AG04449 (cell line): ENCODE results near the gene CYBRD1.
"Not testable (repeated sequence)": the region's sequence is repeated elsewhere in the genome, so short reads cannot be mapped to it uniquely, and the experiment has no call there.

Source experiments
- CTCF ChIA-PET: fragments of 350-600 bp; formaldehyde crosslinking; extraction: SDS; loops from one replicate; lab custom pipeline; 2021; ENCODE audit warnings: antibody characterized with exemption; lab: Yijun Ruan, JAX
- POLR2A ChIA-PET: fragments of 400-600, 350-600 bp; formaldehyde crosslinking; extraction: SDS; loops from one replicate; lab custom pipeline; 2020; ENCODE audit warnings: antibody characterized with exemption, inconsistent platforms; lab: Yijun Ruan, JAX
- DNase-seq: peaks from one replicate; pipeline ENCODE4 v3.0.0-alpha.2; 2010; ENCODE audit warnings: low read depth, low spot score
- H3K4me3 ChIP-seq: 2 replicates; pipeline ENCODE4 v1.5.1; 2011; ENCODE audit warnings: low read depth, mild to moderate bottlenecking, control low read depth, low read length
- TF ChIP-seq, protein P1 (sequence below): IDR thresholded peaks from one replicate; pipeline ENCODE4 v1.5.1; 2011; ENCODE audit warnings: mild to moderate bottlenecking, moderate library complexity, low read length, control low read depth, inconsistent platforms; ENCODE audit not compliant: insufficient read depth; ENCODE audit errors: missing control alignments

The CYBRD1 gene

DNA sequence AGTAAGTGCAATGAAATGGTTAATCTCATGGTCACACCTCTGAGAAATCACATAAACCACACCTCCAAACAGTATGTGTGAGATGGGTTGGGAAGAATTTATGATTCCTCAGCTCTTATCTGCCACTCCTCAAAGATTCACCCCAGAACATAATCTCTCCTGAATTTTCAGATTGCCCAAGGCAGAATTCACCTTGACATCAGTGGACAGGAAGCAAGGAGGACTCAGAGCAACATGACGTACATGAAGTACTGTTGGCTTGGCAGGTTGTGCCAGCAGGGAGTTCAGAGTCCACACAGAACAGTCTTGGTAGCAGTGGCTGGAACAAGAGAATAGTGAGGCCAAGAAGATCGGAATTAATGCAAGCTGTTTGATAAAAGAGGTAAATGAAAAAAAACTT is 31.7 kb upstream of the CYBRD1 start:
- H3K4me3 ChIP-seq: no peak overlapping the region
- TF ChIP-seq, protein P1, sequence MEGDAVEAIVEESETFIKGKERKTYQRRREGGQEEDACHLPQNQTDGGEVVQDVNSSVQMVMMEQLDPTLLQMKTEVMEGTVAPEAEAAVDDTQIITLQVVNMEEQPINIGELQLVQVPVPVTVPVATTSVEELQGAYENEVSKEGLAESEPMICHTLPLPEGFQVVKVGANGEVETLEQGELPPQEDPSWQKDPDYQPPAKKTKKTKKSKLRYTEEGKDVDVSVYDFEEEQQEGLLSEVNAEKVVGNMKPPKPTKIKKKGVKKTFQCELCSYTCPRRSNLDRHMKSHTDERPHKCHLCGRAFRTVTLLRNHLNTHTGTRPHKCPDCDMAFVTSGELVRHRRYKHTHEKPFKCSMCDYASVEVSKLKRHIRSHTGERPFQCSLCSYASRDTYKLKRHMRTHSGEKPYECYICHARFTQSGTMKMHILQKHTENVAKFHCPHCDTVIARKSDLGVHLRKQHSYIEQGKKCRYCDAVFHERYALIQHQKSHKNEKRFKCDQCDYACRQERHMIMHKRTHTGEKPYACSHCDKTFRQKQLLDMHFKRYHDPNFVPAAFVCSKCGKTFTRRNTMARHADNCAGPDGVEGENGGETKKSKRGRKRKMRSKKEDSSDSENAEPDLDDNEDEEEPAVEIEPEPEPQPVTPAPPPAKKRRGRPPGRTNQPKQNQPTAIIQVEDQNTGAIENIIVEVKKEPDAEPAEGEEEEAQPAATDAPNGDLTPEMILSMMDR: no peak
- ChIA-PET POLR2A (no interaction called here), CTCF (interaction anchor here (1.0 to 1.1 kb wide), 2 partner anchors 9 to 15 kb away, joined by 3 read pairs; no protein-coding TSS in a partner anchor)
- DNase-seq: no peak

- TF ChIP-seq, protein P1: no peak
- CTCF ChIA-PET: no interaction called here
- POLR2A ChIA-PET: no interaction called here
- H3K4me3 ChIP-seq: no peak overlapping the region
- DNase-seq: no peak
Measured at GRCh38 chr2:171491292-171491691, 31.0 kb upstream of the CYBRD1 start.

DNA sequence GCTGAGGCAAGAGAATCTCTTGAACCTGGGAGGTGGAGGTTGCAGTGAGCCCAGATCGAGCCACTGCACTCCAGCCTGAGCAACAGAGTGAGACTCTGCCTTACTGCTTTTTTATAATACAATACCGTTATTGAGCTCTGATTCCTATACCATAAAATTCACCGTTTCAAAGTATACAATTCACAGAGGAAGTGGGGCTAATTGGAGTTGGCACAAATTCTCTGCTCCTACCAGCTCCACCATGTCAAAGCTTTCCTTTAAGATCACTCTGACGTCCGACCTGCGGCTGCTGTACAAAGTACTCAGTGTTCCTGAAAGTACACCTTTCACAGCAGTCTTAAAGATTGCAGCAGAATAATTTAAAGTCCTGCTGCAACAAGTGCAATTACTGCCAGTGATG is 29.6 kb upstream of the CYBRD1 start:
- TF ChIP-seq, protein P1: no peak
- no peak overlapping the region for H3K4me3 ChIP-seq
- no peak for DNase-seq
- ChIA-PET POLR2A (no interaction called here), CTCF (interaction anchor here (0.8 kb wide), 1 partner anchor 10 kb away, joined by 3 read pairs; no protein-coding TSS in a partner anchor)

DNA sequence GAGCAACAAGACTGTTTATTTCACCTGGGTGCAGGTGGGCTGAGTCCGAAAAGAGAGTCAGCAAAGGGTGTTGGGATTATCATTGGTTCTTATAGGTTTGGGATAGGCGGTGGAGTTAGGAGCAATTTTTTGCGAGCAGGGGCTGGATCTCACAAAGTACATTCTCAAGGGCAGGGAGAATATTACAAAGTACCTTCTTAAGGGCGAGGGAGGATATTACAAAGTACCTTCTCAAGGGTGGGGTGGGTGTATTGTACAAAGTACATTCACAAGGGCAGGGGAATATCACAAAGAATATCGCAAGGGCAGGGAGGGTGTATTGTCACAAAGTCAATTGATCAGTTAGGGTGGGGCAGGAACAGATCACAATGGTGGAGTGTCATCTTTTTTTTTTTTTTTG is 24.6 kb upstream of the CYBRD1 start:
- POLR2A ChIA-PET, H3K4me3 ChIP-seq, DNase-seq, CTCF ChIA-PET: not testable (repeated sequence)

- POLR2A ChIA-PET: no interaction called here
- TF ChIP-seq, protein P1: no peak
- DNase-seq: no peak
- H3K4me3 ChIP-seq: no peak overlapping the region
- CTCF ChIA-PET: interaction anchor here (1.0 to 1.3 kb wide), 2 partner anchors 10 to 15 kb away, joined by 3 read pairs; no protein-coding TSS in a partner anchor
Measured at GRCh38 chr2:171505374-171505773, 16.9 kb upstream of the CYBRD1 start.

DNA sequence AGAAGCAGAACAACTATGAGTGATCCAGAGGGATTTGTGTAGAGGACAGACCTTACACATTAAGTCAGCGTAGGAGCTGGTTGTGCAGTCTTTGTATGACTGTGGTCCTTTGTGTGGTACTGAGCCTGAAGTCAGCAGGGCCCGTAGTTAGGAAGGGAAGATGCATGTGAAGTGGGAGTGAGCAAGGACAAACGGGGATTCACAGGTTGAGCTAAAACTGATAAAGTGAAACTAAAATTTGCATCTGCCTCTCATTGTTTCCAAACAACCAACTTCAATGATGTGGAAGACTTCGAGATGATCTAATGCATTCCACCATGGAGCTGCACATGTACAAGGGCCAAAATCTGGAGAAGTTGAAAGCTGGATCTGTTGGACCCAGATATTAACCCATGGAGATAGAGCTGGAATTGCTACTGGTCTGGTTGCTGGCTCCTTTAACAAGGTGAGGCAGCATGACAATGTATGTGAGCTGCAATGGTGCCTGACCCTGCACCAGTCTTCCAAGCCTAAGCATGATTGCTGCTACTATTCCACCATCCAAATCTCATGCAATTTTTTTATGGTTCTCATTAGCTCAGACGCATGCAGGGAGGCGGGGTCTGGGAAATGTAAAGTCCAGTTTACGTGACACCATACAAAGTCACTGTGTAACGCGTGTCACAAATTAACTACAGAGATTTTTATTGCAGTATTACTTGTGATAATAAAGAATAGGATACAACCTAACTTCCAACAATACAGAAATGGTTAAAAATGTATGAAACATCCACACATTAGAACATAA is 12.1 kb upstream of the CYBRD1 start:
- TF ChIP-seq, protein P1: no peak
- H3K4me3 ChIP-seq: no peak overlapping the region
- DNase-seq: no peak
- ChIA-PET POLR2A (interaction anchor here (0.6 to 1.5 kb wide), 2 partner anchors 12 to 44 kb away, joined by 3 to 4 read pairs; partner anchors contain the start of gene CYBRD1), CTCF (interaction anchor here (0.8 to 1.7 kb wide), 2 partner anchors 11 to 661 kb away, joined by 3 to 5 read pairs; partner anchors contain the start of gene CYBRD1)
